ENCODE measurements around the gene DSTYK.

DSTYK gene, protein sequence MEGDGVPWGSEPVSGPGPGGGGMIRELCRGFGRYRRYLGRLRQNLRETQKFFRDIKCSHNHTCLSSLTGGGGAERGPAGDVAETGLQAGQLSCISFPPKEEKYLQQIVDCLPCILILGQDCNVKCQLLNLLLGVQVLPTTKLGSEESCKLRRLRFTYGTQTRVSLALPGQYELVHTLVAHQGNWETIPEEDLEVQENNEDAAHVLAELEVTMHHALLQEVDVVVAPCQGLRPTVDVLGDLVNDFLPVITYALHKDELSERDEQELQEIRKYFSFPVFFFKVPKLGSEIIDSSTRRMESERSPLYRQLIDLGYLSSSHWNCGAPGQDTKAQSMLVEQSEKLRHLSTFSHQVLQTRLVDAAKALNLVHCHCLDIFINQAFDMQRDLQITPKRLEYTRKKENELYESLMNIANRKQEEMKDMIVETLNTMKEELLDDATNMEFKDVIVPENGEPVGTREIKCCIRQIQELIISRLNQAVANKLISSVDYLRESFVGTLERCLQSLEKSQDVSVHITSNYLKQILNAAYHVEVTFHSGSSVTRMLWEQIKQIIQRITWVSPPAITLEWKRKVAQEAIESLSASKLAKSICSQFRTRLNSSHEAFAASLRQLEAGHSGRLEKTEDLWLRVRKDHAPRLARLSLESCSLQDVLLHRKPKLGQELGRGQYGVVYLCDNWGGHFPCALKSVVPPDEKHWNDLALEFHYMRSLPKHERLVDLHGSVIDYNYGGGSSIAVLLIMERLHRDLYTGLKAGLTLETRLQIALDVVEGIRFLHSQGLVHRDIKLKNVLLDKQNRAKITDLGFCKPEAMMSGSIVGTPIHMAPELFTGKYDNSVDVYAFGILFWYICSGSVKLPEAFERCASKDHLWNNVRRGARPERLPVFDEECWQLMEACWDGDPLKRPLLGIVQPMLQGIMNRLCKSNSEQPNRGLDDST

DNA sequence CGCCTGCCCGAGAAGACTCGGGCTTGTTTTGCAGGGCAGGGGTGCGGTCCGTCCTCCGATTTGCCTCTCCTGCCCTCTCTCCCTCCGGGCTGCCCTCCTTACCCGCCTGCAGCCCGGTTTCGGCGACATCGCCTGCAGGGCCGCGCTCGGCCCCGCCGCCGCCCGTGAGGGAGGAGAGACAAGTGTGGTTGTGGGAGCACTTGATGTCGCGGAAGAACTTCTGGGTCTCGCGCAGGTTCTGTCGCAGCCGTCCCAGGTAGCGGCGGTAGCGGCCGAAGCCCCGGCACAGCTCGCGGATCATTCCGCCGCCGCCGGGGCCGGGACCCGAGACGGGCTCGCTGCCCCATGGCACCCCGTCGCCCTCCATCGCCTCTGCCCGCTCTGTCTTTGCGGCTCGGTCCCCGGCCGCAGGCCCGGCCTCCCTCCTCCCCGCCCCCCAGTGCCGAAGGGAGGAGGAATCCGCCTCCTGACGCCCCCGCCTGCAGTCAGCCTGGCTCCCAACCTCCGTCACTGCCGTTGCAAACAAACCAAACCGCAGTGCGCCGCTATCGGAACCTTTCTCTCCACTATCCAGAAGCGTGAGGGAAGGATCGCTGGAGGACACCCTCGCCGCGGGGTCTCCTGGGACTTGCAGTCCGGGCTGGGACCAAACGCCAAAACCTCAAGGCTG is at the start of gene DSTYK:
Gene DSTYK, minus strand, starts transcription at position 534 of the 670 bp plus-strand sequence. Its CDS starts 167 bp downstream, at position 367.
- FAIRE-seq = no peak

DNA sequence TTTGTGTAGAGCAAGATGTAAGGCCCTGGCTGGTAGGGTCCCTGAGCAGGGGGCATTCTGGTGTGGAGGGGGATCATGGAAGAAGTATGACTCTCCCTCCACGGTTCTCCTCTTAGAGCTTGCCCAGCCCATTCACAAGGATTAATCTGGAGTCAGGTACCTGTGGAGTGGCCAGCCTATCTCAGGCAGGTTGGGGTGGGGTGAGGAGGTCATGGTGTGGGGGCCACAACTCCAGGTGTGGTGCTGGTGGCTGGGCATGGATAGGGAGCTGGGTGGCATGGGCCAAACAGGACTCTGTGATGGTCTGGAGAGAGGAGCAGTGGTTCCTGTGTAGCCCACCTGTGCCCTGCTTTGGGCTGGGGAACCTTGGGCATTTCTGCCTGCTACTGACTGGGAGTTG is 48.5 kb upstream of the DSTYK start:
- no peak for FAIRE-seq

DNA sequence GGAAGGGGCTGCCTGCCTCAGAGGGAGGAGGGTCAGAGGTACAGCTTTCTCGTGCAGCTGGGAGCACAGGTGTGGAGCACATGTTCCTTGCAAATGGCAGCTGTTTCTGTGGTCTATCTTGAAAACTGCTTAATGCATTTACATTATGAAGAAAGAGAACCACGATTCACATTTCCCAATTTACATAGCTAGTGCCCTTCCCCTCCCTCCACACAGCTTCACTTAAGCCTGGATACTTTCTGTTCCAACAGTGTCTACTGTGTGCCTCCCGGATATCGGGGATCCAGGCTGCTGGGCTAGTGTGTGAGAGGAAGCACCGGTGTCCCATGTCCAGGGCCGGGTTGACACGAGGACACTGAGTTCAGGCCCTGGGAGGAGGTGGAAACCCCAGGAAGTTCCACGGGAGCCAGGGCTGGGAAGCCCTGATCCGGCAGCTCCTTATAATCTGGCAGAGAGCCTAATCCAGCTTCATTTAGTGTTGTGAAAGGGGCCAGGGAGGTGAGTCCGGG is 47.9 kb upstream of the DSTYK start:
- FAIRE-seq = no peak

DNA sequence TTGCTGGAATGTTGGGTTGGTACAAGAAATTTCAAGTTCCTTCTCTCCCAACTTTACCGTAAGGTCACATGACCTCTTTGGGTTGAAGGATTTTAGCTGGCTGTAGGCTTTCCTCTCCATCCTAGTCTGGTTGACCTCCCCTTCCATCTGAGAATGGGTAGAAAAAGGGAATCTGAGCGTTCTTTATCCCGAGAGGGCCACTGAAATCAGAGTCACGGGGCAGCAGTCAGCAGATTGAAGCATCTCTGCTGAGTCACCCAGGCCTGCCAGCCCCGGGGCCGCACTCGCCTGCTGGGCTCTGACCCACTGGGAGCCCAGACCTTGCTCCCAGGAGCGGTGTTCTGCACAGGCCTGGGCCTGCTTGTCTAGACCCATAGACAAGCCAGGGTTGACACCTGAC is 47.2 kb upstream of the DSTYK start:
- FAIRE-seq = no peak

DNA sequence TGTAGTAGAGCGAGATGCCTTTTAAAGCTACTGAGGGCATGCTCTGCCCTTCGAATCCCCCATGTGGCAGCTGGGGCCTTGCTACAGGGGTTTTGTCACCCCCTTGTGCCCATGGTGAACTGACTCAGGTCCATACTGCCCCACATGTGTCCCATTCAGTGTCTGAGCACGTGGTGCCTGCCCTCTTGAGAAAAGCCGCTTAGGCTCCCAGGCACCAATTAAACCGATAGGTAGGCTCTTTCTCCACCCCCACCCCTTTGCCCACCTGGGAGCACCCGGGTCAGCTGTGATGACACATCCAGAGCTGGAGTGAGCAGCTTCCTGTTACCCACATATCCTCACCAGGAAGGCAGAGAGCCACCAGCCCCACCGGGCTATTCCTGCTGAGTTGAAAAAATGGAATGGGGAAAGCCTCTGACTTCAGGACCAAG is 46.8 kb upstream of the DSTYK start:
- FAIRE-seq = no peak

DNA sequence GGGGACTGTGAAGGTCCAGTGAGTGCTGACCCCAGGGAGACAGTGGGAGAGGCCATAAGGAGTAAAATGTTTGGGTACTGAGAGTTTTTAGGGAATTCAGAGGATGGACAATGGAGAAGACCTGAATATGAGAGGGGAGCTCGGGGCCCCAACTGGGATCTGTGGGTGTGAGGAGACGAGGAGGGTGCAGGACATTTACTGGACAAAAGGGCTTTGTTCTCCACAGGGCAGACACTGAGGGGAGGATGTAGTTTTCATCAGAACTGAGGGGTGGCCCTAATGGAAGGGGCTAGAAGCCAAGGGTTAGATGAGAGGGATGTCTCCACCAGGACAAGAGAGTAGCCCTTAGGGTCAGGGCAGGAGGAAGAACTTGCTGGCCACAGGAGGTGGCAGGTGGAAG is 46.2 kb upstream of the DSTYK start:
- no peak for FAIRE-seq

DNA sequence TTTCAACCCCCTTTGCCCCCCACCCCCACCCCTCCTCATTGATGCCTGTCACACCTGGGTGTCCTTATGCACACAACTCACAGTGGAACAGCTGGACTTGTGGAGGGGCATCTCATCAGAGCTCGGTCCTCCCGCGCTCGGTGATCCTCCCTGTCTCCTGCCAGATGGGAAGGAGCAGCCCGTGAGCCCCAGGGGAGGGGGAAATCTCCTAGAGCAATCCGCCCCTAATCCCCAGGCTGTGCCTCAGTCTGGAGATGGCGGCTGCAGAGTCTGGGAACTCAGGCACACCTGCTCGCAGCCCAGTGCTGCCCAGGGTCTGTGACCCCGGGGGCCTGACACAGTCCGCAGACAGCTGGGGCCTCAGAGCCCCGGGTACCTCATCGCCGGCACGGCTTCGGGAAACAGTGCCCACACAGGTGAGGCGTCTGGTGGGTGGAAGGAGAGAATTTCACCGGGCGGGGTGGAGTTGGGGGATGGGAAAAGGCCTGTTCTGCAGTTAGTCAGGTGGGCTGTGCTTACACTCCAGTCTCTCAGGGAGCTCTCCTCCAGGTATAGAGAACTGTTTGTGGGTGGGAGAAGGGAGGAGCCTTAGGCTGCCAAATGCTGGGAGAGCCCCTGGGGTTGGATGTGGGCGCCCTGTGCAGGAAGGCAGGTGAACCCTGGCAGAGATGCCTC is 45.6 kb upstream of the DSTYK start:
- FAIRE-seq = no peak

DNA sequence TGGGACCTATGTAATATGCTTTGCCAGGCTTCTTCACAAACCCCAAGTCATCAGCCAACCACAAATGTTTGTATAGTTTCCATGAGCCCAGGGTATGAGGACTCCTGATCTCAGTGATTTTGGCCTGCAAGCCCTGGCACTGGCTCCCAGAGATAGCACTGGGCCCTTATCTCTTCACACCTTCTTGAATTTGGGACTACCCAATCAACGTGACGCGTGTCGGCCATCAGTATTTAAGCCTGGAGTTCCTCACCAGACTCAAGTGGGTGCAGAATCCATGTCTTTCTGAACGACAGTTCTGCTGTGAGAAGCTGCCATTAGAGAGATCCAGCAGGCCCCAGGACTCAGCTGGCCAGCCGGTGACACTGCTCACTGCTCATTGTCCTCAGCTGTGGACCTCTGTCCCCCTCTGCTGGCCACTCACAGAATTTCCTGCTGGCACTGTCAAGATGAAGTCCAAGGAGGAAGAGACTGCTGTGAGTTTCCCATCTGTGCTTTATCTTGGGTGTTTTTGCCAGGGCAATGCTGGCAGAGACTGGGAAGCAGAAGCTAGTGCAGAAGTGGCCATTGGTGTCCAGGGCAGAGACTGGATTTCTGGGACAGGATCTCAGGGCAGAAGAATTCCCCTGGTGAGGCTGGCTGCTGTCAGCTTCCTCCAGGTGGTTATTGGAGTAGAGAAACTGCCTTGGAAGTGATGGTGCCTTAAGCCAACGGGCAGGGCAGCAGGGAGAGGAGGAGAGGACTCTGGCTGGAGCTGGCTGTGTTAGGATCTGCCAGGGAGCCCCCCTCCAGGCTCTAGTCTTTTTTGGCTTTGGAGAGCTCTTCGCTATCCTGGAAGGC is 44.7 kb upstream of the DSTYK start:
- no peak for FAIRE-seq

DNA sequence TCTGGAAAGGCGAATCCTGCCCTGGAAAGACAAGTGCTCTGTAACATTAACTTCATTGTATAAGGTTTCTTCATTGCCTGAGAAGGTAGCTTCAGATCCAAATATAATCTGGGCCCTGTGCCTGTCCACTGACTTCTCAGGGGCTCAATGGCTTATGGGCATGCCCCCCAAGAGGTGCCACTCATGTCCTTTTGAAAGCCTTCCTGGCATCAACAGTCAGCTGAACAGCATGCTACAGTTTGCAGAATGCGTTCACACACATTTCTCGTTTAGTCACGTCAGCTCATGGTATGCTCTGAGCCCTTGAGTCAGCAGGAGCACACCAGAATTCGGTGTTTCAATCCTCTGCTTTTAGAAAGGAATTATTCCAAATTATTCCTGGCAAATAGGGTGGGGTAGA is 40.1 kb upstream of the DSTYK start:
- FAIRE-seq = no peak

DNA sequence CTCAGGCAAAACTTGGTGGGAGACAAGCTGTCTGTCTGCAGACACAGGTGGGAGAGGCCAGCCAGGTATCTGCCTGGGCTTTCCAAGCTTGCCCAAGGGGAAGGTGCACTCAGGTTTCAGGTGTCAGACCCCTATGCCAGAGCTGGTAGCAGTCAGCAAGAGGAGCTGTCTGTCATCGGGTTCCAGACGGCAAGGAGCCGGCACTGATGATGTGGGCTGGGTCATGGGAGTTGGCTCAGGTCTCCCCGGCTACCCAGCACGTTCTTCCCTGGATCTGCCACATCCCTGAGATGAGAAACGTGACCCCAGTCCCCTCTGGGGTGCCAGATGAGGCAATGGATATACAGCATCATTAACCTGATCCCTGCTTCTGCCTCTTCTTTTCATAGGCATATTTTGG is 39.2 kb upstream of the DSTYK start:
- no peak for FAIRE-seq

DNA sequence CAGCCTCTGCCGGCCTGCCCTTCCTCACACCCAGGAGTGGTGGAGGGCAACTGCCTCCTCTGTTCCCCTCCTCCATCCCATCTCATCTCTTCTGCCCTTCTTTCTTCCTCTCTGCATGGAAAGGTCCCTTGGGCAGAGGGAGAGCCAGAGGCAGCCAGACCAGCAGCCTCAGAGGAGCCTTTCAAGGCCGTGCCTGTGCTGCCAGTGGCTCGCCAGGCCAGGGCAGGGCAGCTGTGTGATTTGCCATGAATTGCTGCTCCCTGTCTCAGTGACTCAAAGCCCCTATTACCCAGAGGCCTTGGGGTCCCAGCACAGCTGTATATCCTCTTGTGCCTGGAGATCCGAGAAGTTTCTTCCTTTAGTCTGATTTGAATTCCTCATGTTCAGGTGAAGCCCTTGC is 38.1 kb upstream of the DSTYK start:
- no peak for FAIRE-seq

DNA sequence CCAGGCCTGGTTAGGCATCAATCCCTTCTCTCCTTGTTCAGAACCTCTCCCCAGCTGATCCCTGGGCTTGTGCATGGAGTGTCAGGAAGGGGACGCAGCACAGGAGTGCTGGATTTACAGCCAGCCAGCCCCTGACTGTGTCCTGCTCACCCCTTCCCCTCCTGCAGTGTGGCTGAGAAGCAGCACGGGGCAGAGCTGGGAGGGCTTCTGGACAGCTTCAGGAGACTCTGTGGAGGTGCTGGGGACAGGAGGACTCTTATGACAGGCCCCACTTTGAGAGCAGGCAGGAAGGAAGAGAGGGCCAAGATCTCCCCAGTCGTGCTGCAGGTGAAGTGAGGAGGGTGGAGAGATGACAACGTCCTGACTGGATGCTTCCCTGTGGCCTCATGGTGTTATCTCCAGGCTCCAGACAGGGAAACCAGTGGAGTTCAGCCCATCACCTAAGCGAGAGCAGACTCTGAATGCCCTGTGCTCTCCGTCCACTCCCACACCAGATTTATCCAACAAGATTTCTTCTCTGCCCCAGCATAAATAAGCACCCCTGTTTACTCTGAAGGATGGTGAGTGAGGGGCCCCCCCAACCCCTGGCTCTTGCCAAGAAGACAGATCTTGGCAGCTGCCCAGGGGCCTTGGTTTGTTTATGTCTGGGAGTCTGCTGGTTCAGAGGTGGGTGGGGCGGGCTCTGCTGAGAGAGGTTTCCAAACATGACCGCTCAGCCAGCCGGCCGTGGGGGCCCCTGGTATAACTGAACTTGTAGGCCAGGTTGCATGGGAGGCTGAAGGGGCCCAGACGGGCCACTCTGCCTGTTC is 37.5 kb upstream of the DSTYK start:
- no peak for FAIRE-seq

DNA sequence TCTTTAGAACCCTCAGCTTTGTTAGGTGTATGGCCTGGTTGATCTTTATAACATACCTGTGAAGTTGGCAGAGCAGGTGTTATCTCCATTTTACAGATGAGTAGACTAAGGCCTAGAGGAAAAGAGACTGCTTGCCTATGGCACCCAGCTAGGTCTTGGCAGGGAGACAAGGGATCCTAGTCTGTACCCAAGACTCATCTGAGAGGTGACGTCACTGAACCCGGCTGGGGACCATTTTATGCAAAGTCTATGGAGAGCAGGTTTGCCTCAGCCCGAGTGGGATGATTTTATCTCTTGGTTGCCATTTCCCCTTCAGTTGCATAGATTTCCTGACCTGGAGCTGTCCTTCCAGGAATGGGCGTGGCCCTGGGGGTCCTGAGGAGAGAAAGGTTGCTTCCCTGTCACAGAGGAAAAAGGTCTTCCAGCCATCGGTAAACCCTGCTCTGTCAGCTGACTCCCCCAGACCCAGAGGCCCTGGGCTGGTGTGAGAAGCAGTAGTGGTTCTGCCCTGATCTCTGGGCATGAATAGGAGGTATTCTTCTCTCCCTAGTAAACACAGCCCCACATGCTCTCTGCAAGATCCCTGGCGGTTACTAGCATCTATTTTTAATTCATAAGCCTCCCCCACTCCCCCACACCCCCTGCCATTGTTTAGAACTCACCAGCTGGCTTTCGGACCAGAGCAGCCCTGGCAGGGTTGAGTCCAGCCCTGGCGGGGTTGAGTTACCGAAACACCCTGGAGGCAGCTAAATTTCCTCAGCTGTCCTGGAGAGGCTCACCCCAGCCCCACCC is 35.8 kb upstream of the DSTYK start:
- FAIRE-seq = no peak

DNA sequence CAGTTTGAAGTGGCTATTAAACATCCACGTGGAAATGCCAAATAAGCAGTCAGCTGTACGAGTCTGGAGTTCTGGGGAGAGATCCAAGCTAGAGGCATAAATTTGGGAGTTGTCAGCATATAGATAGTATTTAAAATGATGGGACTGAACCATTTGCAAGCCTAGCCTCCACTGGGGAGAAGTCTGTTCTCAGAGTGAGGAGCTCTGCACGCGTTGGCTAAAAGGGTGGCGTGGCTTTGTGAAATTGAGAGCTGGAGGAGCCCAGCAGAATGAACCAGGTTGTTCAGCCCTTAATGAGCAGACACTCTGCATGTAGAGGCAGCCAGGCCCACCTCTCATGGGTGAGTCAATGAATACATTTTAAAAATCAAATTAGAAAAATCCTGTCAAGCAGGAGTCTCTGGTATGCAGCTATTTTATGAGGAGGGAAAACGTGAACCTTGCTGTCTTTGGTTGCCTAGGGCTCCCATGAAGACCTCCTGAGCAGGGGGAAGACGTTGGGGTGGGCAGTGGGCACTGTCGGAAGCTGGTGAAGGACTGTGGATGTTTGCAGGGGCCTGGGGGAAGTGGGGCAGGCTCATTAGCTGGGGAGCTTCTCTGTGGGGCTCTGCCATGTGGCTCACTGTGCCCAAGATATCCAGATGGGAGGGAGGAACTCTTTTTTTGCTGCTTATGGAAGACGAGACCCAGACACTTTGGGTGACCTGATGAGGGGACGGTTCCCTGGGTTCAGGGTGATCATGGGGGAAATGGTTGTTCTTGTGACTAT is 35.0 kb upstream of the DSTYK start:
- FAIRE-seq = no peak

DNA sequence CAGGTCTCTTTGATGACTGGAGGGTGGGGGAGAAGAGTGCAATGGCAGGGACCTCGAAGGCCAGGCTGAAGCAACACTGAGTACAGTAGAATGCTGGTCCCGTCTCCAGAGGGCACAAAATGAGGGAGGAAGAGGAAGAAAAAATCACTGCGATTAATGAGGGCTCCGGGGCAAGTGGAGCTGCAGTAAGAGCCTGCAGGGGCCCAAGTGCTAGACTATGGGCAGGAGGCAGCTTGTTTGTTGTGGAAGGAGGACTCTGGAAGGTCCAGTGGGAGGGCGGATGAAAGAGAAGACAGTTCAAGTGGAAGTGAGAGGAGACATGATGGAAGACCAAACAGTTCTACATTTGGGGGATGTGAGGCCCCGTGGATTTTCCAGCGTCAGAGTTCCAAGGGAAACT is 33.6 kb upstream of the DSTYK start:
- FAIRE-seq = no peak

DNA sequence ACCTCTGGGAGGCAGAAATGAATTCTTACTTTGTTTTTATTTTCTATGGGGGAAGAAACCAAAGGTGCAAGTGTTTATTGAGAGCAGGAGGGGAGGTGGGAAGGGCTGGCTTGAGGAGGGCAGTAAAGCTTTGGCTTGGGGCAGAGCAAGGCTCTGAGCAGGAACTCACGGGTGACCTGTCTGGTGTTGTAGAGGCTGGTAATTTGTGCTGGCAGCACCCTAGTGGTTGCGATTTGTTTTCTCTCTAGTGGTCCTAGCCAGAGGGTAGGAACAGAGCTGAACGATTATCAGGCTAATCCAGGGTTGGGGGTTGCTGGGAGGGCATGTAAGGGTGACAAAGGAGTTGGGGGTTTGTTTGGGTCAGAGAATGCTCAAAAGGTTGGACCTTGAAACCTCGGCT is 32.9 kb upstream of the DSTYK start:
- FAIRE-seq = no peak

DNA sequence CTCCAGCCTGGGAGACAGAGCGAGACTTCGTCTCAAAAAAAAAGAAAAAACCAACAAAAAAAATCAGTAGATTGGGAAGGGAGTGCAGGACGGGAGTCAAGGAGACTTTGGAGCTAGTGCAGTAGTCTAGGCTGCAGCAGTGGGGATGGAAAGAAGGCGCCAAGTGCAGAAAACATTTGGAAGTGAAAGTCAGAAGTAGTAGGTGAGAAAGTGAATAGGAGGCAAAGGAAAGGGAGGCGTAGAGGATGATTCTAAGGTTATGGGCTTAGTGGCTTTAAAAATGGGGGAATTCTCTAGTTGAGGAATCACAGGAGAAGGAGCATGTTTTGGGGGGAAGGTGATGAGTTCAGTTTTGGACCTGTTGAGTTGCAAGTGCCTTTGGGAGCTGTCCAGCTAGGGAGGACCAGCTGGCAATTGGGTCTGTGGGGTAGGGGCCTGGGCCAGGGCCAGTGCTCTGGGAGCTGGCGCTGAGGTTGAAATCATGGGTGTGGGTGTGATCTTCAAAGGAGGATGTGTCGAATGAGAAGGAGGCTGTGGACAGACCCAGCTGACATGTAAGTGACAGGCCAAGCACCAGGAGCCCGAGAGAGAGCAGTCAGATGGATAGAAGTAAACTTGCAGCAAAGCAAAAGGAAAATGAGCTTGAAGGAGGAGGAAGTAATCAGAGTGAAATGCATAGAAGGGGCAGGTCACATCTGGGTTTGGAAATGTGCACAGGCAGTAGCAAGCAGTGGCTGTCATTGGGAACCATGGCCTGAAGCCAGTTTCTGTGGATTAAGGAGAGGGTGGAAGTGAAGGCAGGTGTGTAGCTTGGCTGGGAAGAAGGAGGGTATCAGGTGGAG is 32.1 kb upstream of the DSTYK start:
- no peak for FAIRE-seq
